ENCODE measurements around the gene AHDC1. TPM values are rescaled to one million over a fixed set of nuclear protein-coding genes. Genes with fewer than 3 reads are reported as not detected.
A peak's percentile ranks its signal among the peaks of the same experiment; 100 is the strongest.

AHDC1 gene
- total and polyA plus RNA-seq, 2 donors (not counting 3 experiments of a cell fraction or from before 2014, with no cell fraction given), result 7.0 to 32.1 TPM

DNA sequence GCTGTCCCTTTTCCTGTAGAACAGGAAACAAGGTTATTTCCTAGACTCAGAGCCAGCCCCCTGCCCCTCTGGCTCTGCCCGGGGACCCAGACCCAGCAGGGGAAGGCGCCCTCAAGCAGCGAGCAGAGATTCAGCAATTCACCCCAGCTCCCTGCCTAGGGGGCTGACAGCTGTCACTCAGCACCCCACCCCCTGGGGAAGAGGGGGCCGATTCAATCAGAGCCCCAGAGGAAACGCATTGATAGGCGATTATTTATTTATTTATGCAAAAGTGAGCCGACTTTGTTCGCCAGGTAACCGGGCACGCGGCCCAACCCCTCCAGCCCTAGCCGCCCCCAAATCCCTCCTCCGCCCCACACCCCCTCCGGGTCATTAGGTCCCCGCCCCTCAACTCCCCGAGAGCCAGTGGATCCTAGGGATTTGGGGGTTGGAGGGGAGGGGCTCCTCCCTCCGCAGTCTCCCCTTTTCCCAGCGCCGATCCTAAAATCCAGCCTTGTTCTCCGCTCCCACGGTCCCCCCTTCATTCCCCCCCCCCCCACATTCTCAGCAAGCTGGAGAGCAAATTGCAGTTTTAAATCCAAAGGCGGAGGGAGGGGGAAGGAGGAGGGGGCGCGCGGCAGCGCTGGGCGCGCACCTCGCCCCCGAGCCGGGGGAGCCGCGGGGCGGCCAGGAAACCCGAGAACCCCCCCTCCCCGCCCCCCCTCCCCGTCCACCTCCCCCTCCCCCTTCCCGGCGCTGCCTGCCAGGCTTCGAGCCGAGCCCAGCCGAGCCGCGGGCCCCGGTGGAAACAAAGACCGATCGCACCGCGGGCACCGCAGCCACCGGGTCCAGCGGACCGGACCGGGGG, 1.3 kb downstream of the AHDC1 start:
- Histone ChIP-seq H3K9me3 (replicated peaks; ENCODE audit: control insufficient read depth, insufficient read depth, low read length) (no peaks in the 10 kb centered on the region), H3K4me2 (ENCODE audit: insufficient read depth, low read length) (peak overlapping the region; percentile 66), H3K27ac (ENCODE audit: insufficient read depth, low read depth, low read length) (no peak overlapping the region), H3K27me3 (ENCODE audit: control insufficient read depth in 2 of 2, insufficient read depth in 2 of 2, low read length in 2 of 2) (no peaks in the 10 kb centered on the region), H4K20me1 (replicated peaks; ENCODE audit: control insufficient read depth, extremely low read depth, insufficient read depth, low read length) (no peaks in the 10 kb centered on the region), H2AFZ (ENCODE audit: low read depth, low read length) (peak overlapping the region; percentile 15), H3K79me2 (ENCODE audit: control insufficient read depth, insufficient read depth, low read length) (peaks cover 17% of the 10 kb centered on the region), H3K4me3 (replicated peaks in 1 of 3; ENCODE audit: insufficient read depth in 1 of 3, low read depth in 1 of 3, low read length in 3 of 3) (peak overlapping the region; percentile 60 to 97 (median 62)), H3K4me1 (ENCODE audit: control insufficient read depth, extremely low read depth, insufficient read depth, low read length) (peaks cover 27% of the 10 kb centered on the region), H3K36me3 (ENCODE audit: control insufficient read depth in 2 of 2, extremely low read depth in 1 of 2, insufficient read depth in 2 of 2, low read length in 2 of 2) (no peaks in the 10 kb centered on the region), H3K9me1 (replicated peaks; ENCODE audit: control insufficient read depth, extremely low read depth, insufficient read depth, low read length) (no peaks in the 10 kb centered on the region), H3K9ac (replicated peaks; ENCODE audit: extremely low read depth, insufficient read depth, low read length) (peak overlapping the region; percentile 48)
- dilution Hi-C loops (cut with MboI; ENCODE audit: extremely low pct_ligation_motif_present, low sequenced_read_pairs), result no loop called here
- TF ChIP-seq GATA2 (IDR thresholded peaks at IDR 0.05; ENCODE audit: insufficient read depth, insufficient read length, low read depth, low read length) (no peak), JUN (IDR thresholded peaks at IDR 0.05; ENCODE audit: borderline replicate concordance, insufficient read depth, insufficient read length, low read depth) (no peak), POLR2AphosphoS5 (IDR thresholded peaks at IDR 0.05; ENCODE audit: insufficient read depth, low read depth, low read length) (no peak), MYC (IDR thresholded peaks at IDR 0.05; ENCODE audit: low read depth, low read length) (no peak), EZH2 (IDR thresholded peaks at IDR 0.05; ENCODE audit: borderline replicate concordance, low read depth, low read length, severe bottlenecking) (no peak), POLR2A (IDR thresholded peaks at IDR 0.05; ENCODE audit: low read depth, low read length) (no peak), FOS (IDR thresholded peaks at IDR 0.05; ENCODE audit: borderline replicate concordance, insufficient read depth, low read length) (no peak)
- TF ChIP-seq, protein P1, sequence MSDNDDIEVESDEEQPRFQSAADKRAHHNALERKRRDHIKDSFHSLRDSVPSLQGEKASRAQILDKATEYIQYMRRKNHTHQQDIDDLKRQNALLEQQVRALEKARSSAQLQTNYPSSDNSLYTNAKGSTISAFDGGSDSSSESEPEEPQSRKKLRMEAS (IDR thresholded peaks at IDR 0.05; ENCODE audit: insufficient read depth, insufficient read length), result no peak
- TF ChIP-seq, protein P2, sequence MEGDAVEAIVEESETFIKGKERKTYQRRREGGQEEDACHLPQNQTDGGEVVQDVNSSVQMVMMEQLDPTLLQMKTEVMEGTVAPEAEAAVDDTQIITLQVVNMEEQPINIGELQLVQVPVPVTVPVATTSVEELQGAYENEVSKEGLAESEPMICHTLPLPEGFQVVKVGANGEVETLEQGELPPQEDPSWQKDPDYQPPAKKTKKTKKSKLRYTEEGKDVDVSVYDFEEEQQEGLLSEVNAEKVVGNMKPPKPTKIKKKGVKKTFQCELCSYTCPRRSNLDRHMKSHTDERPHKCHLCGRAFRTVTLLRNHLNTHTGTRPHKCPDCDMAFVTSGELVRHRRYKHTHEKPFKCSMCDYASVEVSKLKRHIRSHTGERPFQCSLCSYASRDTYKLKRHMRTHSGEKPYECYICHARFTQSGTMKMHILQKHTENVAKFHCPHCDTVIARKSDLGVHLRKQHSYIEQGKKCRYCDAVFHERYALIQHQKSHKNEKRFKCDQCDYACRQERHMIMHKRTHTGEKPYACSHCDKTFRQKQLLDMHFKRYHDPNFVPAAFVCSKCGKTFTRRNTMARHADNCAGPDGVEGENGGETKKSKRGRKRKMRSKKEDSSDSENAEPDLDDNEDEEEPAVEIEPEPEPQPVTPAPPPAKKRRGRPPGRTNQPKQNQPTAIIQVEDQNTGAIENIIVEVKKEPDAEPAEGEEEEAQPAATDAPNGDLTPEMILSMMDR (IDR thresholded peaks at IDR 0.05; ENCODE audit: extremely low read depth in 1 of 2, insufficient read depth in 1 of 2, low read depth in 1 of 2, low read length in 2 of 2), result no peak
- BruUV-seq (replicated peaks), result no TSS peak
- FAIRE-seq (peak; percentile 24), DNase-seq (ENCODE audit: low read depth, low spot score) (peak; percentile 29)
- POLR2A ChIA-PET, result interaction anchor here (0.7 to 2.2 kb wide), 4 partner anchors 42 to 114 kb away, joined by 3 to 15 read pairs (median 5); partner anchors contain the start of gene WASF2
- intact Hi-C loops (cut with micrococcal nuclease), result no loop called here
- CTCF ChIA-PET, result interaction anchor here (0.8 to 15.8 kb wide), 11 partner anchors 11 to 208 kb away, joined by 3 to 455 read pairs (median 6); no protein-coding TSS in a partner anchor
